Hippocampal formation (tissue), 2 donors: ENCODE data around the gene TGFBR3.

ENCODE experiments used
- DNase-seq, 2 donors: peaks; one replicate each; lab custom pipeline; 2025; lab: John Stamatoyannopoulos, UW

TGFBR3 gene

DNA sequence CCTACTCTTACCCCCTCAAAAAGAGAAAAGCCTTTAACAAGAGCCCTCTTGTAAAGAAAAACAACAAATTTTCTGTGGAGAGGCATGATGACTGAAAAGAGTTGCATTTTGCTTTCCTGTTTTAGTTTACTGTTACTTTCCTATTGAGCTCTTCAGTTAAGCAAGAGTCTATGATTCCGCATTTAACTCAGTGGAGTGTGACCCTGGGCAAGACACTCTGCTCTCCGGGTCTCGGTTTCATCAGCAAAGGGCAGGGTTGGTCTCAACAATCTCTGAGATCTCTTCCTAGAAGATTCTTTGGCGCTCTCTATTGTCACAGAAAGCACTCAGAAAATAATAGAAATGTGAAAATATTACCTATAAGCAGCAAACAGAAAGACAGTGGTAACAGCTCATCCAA lies 175.7 kb downstream of the TGFBR3 start:
- no peak for DNase-seq

- no peak for DNase-seq
Observed at GRCh38 chr1:91708691-91709090, 177.3 kb downstream of the TGFBR3 start.

GRCh38 chr1:91707890-91708218 lies 178.1 kb downstream of the TGFBR3 start:
- DNase-seq = no peak

- DNase-seq = no peak
Observed at GRCh38 chr1:91707114-91707889, 178.6 kb downstream of the TGFBR3 start.

GRCh38 chr1:91706140-91706957 lies 179.6 kb downstream of the TGFBR3 start:
- DNase-seq = no peak

DNA sequence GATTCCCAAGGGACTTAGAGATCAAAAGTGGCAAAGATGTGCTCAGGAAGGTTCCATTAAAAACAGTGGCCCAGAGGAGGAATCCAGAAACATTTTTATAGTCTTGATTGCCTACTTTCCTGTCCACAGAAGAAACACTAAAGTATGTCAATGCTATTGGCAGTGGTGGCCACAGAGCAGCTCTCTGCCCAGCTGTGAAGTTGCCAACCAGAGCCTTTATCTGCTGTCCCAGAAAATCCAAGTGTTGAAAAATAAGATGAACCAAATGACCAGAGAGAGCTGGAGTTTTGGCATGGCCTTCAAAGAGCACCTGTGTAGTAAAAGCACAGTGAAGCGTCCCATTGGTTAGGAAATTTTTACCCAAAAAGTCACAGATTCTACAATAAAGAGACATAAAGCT lies 181.2 kb downstream of the TGFBR3 start:
- DNase-seq = no peak

GRCh38 chr1:91703095-91703494 lies 182.9 kb downstream of the TGFBR3 start:
- no peak for DNase-seq

GRCh38 chr1:91701472-91701869 lies 184.5 kb downstream of the TGFBR3 start:
- no peak for DNase-seq

DNA sequence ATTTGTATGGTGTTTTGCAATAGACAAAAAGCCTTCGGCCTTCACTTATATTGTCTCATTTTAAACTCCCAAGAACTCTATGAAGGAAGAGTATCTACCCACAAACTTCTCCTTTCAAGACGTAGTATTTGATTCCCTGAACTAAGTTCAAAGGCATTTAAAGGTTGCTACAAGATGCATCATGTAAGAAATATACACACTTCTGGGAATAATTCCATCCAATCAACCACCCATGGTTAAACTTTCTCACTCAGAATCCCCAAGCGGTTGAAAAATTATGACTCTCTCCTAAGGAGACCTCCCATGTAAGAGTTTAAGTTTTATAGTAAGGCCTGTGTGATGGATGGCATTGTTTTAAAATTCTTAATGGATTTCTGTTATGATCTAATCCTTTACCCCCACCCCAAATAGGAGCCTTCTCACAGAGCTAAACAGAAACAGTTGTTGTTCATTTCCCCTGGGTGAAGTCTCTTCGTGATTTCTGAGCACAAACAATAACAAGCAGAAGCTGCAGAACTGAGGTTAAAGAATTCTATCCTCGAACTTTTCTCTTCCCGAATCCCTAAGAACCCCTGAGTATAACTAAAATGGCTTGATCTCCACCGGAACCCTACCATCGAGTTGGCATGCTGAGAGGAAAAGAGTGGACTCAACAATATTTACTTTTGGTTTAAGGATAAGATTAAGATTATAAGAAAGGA lies 185.0 kb downstream of the TGFBR3 start:
- DNase-seq = no peak

DNA sequence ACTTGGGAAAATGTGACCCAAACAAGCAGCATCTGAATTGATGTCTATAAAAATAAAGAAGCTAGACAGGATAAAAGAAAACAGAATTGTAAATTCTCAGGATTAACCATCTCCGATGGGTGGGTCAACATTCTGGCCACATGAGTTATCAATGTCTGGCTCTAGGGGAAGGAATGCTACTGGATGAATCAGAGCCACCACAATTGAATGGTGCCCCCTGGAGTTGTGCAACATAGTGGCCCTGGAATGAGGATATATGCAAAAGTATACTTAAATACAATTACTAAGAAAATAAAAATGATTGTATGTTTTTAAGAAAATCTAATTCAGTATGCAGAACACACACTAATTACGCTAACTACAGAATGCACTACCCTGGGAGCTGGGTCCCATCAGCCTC lies 185.6 kb downstream of the TGFBR3 start:
- DNase-seq = no peak

DNA sequence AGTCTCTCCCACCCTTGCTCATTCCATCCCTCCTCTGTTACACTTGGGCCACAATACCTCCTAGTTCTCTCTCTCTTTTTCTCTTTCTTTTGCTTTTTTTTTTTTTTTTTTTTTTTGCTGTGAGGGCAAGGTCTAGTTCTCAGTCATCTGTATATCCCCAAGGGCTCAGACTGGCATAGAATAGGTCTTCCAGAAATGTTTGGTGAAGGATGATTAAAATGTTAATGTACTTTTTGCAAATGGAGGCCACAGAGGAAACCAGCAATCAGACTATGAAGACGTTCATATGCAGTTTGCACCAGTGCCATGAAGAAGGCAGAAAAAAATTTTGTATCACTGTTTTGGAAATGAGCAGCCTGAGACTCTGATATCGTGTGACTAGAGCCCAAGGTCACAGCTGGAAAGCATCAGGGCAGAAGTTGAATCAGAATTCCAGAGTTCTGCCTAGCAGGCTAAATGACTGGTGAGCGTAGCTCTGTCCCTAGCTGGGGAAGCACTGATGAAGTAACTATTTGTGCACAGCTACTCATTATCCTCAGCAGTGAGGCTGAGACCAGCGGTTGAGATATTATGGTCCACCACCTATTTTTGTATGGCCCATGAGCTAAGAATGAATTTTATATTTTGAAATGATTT lies 186.5 kb downstream of the TGFBR3 start:
- no peak for DNase-seq

GRCh38 chr1:91697861-91698260 lies 188.1 kb downstream of the TGFBR3 start:
- DNase-seq = no peak

- no peak for DNase-seq
Observed at GRCh38 chr1:91697416-91697815, 188.5 kb downstream of the TGFBR3 start.

DNA sequence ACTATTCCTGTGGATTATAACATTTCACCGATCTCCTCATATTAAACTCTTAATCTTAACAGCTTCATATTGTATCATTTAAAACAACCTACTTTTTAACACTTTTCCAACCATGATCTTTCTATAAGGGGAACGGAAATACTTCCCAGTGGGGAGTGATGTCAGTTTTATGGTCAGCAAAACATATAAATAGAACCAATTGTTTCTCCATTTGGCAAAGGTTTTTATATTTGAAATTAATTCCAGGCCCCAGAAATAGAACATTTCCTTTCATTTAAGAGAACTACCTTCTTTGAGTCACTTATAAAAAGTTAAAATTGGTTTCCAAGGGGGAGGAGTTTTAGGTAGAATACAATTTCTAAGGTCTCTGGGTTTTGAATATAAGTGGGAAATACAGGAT lies 189.6 kb downstream of the TGFBR3 start:
- DNase-seq = no peak

- peak; percentile 3 to 18 for DNase-seq
Observed at GRCh38 chr1:91693557-91693956, 192.4 kb downstream of the TGFBR3 start.

DNA sequence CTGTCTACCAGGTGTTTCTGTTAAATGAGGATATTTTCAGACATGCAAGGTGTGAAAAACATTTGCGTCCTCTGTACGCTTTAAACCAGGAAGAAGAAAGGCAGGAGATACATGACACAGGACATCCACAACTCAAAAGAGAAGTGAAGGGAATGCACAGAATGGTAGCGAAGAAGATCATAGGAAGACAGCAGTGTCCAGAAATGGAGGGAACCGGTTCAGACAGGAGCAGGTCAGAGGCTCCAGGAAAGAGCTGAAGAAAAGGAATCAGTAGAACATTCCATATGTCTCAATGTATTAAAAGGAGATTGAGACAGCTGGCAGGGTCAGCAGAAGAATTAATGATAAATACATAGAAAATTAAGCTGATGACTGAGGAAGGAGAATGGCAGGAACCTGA lies 194.4 kb downstream of the TGFBR3 start:
- DNase-seq = no peak

- no peak for DNase-seq
Observed at GRCh38 chr1:91689641-91690481, 196.1 kb downstream of the TGFBR3 start.

- no peak for DNase-seq
Observed at GRCh38 chr1:91687452-91687851, 198.5 kb downstream of the TGFBR3 start.

DNA sequence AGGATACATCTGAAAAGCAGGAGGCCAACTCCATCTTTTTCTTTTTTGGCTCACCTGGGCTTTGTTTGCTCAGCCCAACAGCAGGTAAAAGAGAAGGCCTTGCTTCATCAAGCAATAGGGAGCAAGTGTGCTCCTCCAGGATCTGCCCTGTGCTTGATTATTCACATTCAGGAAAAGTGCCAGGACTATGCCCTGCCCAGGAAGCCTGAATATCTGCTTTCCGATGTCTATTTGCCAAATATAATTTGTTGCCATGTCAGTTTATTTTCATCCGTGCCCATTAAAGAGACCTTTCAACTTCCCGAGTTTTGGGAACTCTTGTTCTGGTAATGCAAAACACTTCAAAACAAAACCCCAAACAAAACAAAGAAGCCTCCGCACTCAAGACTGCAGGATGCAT lies 200.0 kb downstream of the TGFBR3 start:
- DNase-seq = no peak

GRCh38 chr1:91684481-91685196 lies 201.3 kb downstream of the TGFBR3 start:
- DNase-seq = no peak

DNA sequence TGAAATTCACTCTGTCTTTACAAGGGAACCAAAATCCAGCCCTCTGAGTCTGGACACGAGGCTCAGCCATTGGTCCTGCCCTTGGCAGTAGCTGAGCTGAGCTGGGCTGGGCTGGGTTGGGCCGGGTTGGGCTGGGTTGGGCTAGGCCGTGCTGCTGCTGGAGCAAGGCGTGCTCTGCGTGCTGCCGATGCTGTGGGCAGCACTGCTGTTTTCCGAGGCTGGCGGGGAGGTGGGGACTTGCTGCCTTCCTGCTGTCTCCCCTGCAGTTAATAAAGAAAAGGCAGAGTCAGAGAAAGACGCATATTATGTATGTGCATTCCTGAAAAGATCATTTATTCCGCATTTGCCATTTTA lies 202.4 kb downstream of the TGFBR3 start:
- DNase-seq = no peak
